ENCODE data around the gene PPP3CA.
"Not testable (repeated sequence)": the region's sequence is repeated elsewhere in the genome, so short reads cannot be mapped to it uniquely, and the experiment has no call there.

The PPP3CA gene

GRCh38 chr4:101000496-101000895 lies 346.8 kb downstream of the PPP3CA start:
- no peak for TF ChIP-seq Cebpa-rat (IDR thresholded peaks at IDR 0.05)
- Histone ChIP-seq H3K4me1 (no peaks in the 10 kb centered on the region), H4K20me1 (no peaks in the 10 kb centered on the region), H3K27me3 (no peaks in the 10 kb centered on the region), H3K9me3 (no peaks in the 10 kb centered on the region), H3K27ac (no peak overlapping the region), H3K4me3 (no peak overlapping the region), H3K4me2 (no peak overlapping the region), H3K36me3 (no peaks in the 10 kb centered on the region), H3K9ac (no peak overlapping the region)

- no peaks in the 10 kb centered on the region for H3K27me3 ChIP-seq
- no peak overlapping the region for H3K4me3 ChIP-seq
- H3K9ac ChIP-seq = no peak overlapping the region
- H3K4me1 ChIP-seq = no peaks in the 10 kb centered on the region
- no peaks in the 10 kb centered on the region for H3K36me3 ChIP-seq
- no peak overlapping the region for H3K4me2 ChIP-seq
- no peaks in the 10 kb centered on the region for H4K20me1 ChIP-seq
- no peak for TF ChIP-seq Cebpa-rat (IDR thresholded peaks at IDR 0.05)
- no peak overlapping the region for H3K27ac ChIP-seq
- H3K9me3 ChIP-seq = no peaks in the 10 kb centered on the region
Measured at GRCh38 chr4:100995671-100996070, 351.7 kb downstream of the PPP3CA start.

- H3K9ac ChIP-seq, H3K4me1 ChIP-seq, H3K9me3 ChIP-seq, H3K27ac ChIP-seq, H3K27me3 ChIP-seq, H3K4me3 ChIP-seq, H4K20me1 ChIP-seq, H3K36me3 ChIP-seq, H3K4me2 ChIP-seq: not testable (repeated sequence)
Measured at GRCh38 chr4:100995002-100995401, 352.3 kb downstream of the PPP3CA start.

- not testable (repeated sequence) for H3K4me2 ChIP-seq, H3K9me3 ChIP-seq, H3K4me3 ChIP-seq, H3K27ac ChIP-seq, H3K4me1 ChIP-seq, H4K20me1 ChIP-seq, H3K27me3 ChIP-seq, H3K9ac ChIP-seq, H3K36me3 ChIP-seq
Measured at GRCh38 chr4:100991332-100992069, 355.8 kb downstream of the PPP3CA start.

GRCh38 chr4:100989401-100989800 lies 357.9 kb downstream of the PPP3CA start:
- TF ChIP-seq Cebpa-rat (IDR thresholded peaks at IDR 0.05) = no peak
- H3K36me3 ChIP-seq = no peaks in the 10 kb centered on the region

GRCh38 chr4:100988876-100989275 lies 358.4 kb downstream of the PPP3CA start:
- Histone ChIP-seq H3K9me3 (no peaks in the 10 kb centered on the region), H3K27ac (no peak overlapping the region), H3K9ac (no peak overlapping the region), H3K4me3 (no peak overlapping the region), H3K4me1 (no peaks in the 10 kb centered on the region), H3K36me3 (no peaks in the 10 kb centered on the region), H3K27me3 (no peaks in the 10 kb centered on the region), H3K4me2 (no peak overlapping the region), H4K20me1 (no peaks in the 10 kb centered on the region)
- no peak for TF ChIP-seq Cebpa-rat (IDR thresholded peaks at IDR 0.05)

More at GRCh38 chr4:100989401-100989800, 357.9 kb downstream of the PPP3CA start:
- Histone ChIP-seq H3K27ac (no peak overlapping the region), H3K9ac (no peak overlapping the region), H3K4me3 (no peak overlapping the region), H4K20me1 (no peaks in the 10 kb centered on the region), H3K9me3 (no peaks in the 10 kb centered on the region), H3K4me2 (no peak overlapping the region), H3K27me3 (no peaks in the 10 kb centered on the region), H3K4me1 (no peaks in the 10 kb centered on the region)

GRCh38 chr4:100986360-100986868 lies 360.9 kb downstream of the PPP3CA start:
- Histone ChIP-seq H3K9me3 (no peaks in the 10 kb centered on the region), H4K20me1 (no peaks in the 10 kb centered on the region), H3K4me1 (no peaks in the 10 kb centered on the region), H3K9ac (no peak overlapping the region), H3K4me2 (no peak overlapping the region), H3K27ac (no peak overlapping the region), H3K36me3 (no peaks in the 10 kb centered on the region), H3K4me3 (no peak overlapping the region), H3K27me3 (no peaks in the 10 kb centered on the region)
- TF ChIP-seq Cebpa-rat (IDR thresholded peaks at IDR 0.05) = no peak

GRCh38 chr4:100985576-100985975 lies 361.8 kb downstream of the PPP3CA start:
- H3K9me3 ChIP-seq = no peaks in the 10 kb centered on the region
- no peaks in the 10 kb centered on the region for H3K27me3 ChIP-seq
- no peaks in the 10 kb centered on the region for H4K20me1 ChIP-seq
- TF ChIP-seq Cebpa-rat (IDR thresholded peaks at IDR 0.05) = no peak
- H3K4me1 ChIP-seq = no peaks in the 10 kb centered on the region
- H3K36me3 ChIP-seq = no peaks in the 10 kb centered on the region
- no peak overlapping the region for H3K4me3 ChIP-seq
- H3K27ac ChIP-seq = no peak overlapping the region
- no peak overlapping the region for H3K9ac ChIP-seq
- no peak overlapping the region for H3K4me2 ChIP-seq

- no peak overlapping the region for H3K27ac ChIP-seq
- H3K36me3 ChIP-seq = no peaks in the 10 kb centered on the region
- no peak overlapping the region for H3K4me3 ChIP-seq
- H3K9ac ChIP-seq = no peak overlapping the region
- H3K4me2 ChIP-seq = no peak overlapping the region
- no peaks in the 10 kb centered on the region for H3K27me3 ChIP-seq
- no peaks in the 10 kb centered on the region for H3K9me3 ChIP-seq
- no peak for TF ChIP-seq Cebpa-rat (IDR thresholded peaks at IDR 0.05)
- no peaks in the 10 kb centered on the region for H3K4me1 ChIP-seq
- H4K20me1 ChIP-seq = no peaks in the 10 kb centered on the region
Measured at GRCh38 chr4:100984901-100985300, 362.4 kb downstream of the PPP3CA start.

- TF ChIP-seq Cebpa-rat (IDR thresholded peaks at IDR 0.05) = no peak
- H3K27ac ChIP-seq = no peak overlapping the region
- no peak overlapping the region for H3K4me3 ChIP-seq
- no peaks in the 10 kb centered on the region for H3K27me3 ChIP-seq
- H3K9me3 ChIP-seq = no peaks in the 10 kb centered on the region
- no peaks in the 10 kb centered on the region for H3K4me1 ChIP-seq
- H4K20me1 ChIP-seq = no peaks in the 10 kb centered on the region
- H3K36me3 ChIP-seq = no peaks in the 10 kb centered on the region
- H3K9ac ChIP-seq = no peak overlapping the region
- H3K4me2 ChIP-seq = no peak overlapping the region
Measured at GRCh38 chr4:100983426-100983825, 363.9 kb downstream of the PPP3CA start.

GRCh38 chr4:100982345-100982744 lies 365.0 kb downstream of the PPP3CA start:
- Histone ChIP-seq H3K27ac (no peak overlapping the region), H3K27me3 (no peaks in the 10 kb centered on the region), H4K20me1 (no peaks in the 10 kb centered on the region), H3K4me2 (no peak overlapping the region), H3K36me3 (no peaks in the 10 kb centered on the region), H3K9me3 (no peaks in the 10 kb centered on the region), H3K4me1 (no peaks in the 10 kb centered on the region), H3K4me3 (no peak overlapping the region), H3K9ac (no peak overlapping the region)
- no peak for TF ChIP-seq Cebpa-rat (IDR thresholded peaks at IDR 0.05)

Measured in BLaER1 (cell line).